A549 (cell line): ENCODE results near the gene CTCF. TPM values are rescaled to one million over a fixed set of nuclear protein-coding genes. Genes with fewer than 3 reads are reported as not detected.

ENCODE experiments used
- ATAC-seq, 2 experiments: fragments of 200-7000 bp in 1 of 2; fragments of >200 bp in 1 of 2; cut with Nextera tagmentation in 1 of 2; cut with Tn5 transposase in 1 of 2; 3 replicates each; pipeline versions ENCODE4 v1.8.0 to v1.9.1; 2018 to 2020; ENCODE audit warnings: mild to moderate bottlenecking in 1 of 2, moderate library complexity in 1 of 2
- CTCF ChIA-PET: fragments of 300-600 bp; sonication (Branson Sonifier 250); formaldehyde crosslinking; extraction: SDS; loops from one replicate; lab custom pipeline; 2021; ENCODE audit warnings: antibody characterized with exemption, inconsistent platforms; lab: Yijun Ruan, JAX
- POLR2A ChIA-PET: fragments of 350-600 bp; formaldehyde crosslinking; extraction: SDS; loops from one replicate; lab custom pipeline; 2021; ENCODE audit warnings: antibody characterized with exemption, inconsistent platforms; lab: Yijun Ruan, JAX
- DNase-seq, 2 experiments: peaks; one replicate each; pipeline versions ENCODE4 v3.0.0 to v3.0.0-alpha.2; 2011 to 2016; ENCODE audit warnings: low read depth in 1 of 2, low spot score in 1 of 2
- FAIRE-seq: peaks from 2 replicates; lab custom pipeline; 2011; peaks lifted over from hg19 to GRCh38; lab: Jason Lieb, UNC
- H3K27ac ChIP-seq, 2 experiments: fragments of >200 bp; sonication (Bioruptor Twin); formaldehyde crosslinking; 3 replicates each; pipeline ENCODE4 v1.5.1; 2016 to 2017
- H3K4me1 ChIP-seq: fragments of >200 bp; sonication (Bioruptor Twin); formaldehyde crosslinking; 3 replicates; pipeline ENCODE4 v1.6.1; 2016
- H3K4me2 ChIP-seq: fragments of >200 bp; sonication (Bioruptor Twin); formaldehyde crosslinking; 3 replicates; pipeline ENCODE4 v1.6.1; 2016
- H3K4me3 ChIP-seq: fragments of >200 bp; sonication (Bioruptor Twin); formaldehyde crosslinking; 3 replicates; pipeline ENCODE4 v1.5.1; 2016
- H3K9me3 ChIP-seq: fragments of >200 bp; sonication (Bioruptor Twin); formaldehyde crosslinking; 3 replicates; pipeline ENCODE4 v1.6.1; 2016
- ATOH8 ChIP-seq: fragments of 250-450 bp; sonication (Bioruptor Pico); IDR thresholded peaks from 2 replicates; pipeline ENCODE4 v1.5.0; 2020; ENCODE audit warnings: low read depth, mild to moderate bottlenecking, moderate library complexity
- BCL3 ChIP-seq: fragments of >200 bp; sonication (Bioruptor Twin); formaldehyde crosslinking; IDR thresholded peaks from 3 replicates; pipeline ENCODE4 v1.6.1; 2016
- CBX8 ChIP-seq: fragments of 200-600 bp; sonication (generic); IDR thresholded peaks from 2 replicates; pipeline ENCODE4 v1.6.1; 2016
- CHD2 ChIP-seq: fragments of 150-350 bp; IDR thresholded peaks from 2 replicates; pipeline ENCODE4 v1.6.1; 2014; ENCODE audit warnings: low read length; ENCODE audit not compliant: partially characterized antibody
- CHD4 ChIP-seq: fragments of 200-600 bp; sonication (generic); IDR thresholded peaks from 2 replicates; pipeline ENCODE4 v1.6.1; 2016; ENCODE audit warnings: antibody characterized with exemption, mild to moderate bottlenecking, borderline replicate concordance
- EHF ChIP-seq: fragments of 250-450 bp; sonication (Bioruptor Pico); IDR thresholded peaks from 2 replicates; pipeline ENCODE4 v1.5.0; 2020; ENCODE audit warnings: mild to moderate bottlenecking
- GATA3 ChIP-seq: IDR thresholded peaks from 2 replicates; pipeline ENCODE4 v1.6.1; 2012; ENCODE audit warnings: borderline replicate concordance
- HOXA7 ChIP-seq: fragments of 250-450 bp; sonication (Bioruptor Pico); IDR thresholded peaks from 2 replicates; pipeline ENCODE4 v1.5.0; 2020; ENCODE audit warnings: mild to moderate bottlenecking, moderate library complexity
- HOXB13 ChIP-seq: fragments of 250-450 bp; sonication (Bioruptor Pico); IDR thresholded peaks from 2 replicates; pipeline ENCODE4 v1.5.0; 2020; ENCODE audit warnings: low read depth, mild to moderate bottlenecking, moderate library complexity
- JUN ChIP-seq, 2 experiments: fragments of >200 bp; sonication (Bioruptor Twin); formaldehyde crosslinking; IDR thresholded peaks; 2 replicates in 1 of 2; 3 replicates in 1 of 2; pipeline ENCODE4 v1.6.1; 2016 to 2017
- JUNB ChIP-seq: fragments of >200 bp; sonication (Bioruptor Twin); formaldehyde crosslinking; IDR thresholded peaks from 2 replicates; pipeline ENCODE4 v1.6.1; 2016
- KDM5A ChIP-seq: fragments of 200-600 bp; sonication (generic); IDR thresholded peaks from 2 replicates; pipeline ENCODE4 v1.6.1; 2016; ENCODE audit warnings: antibody characterized with exemption, mild to moderate bottlenecking
- MAFK ChIP-seq: fragments of 450-650 bp; IDR thresholded peaks from 2 replicates; pipeline ENCODE4 v1.6.1; 2014; ENCODE audit not compliant: partially characterized antibody
- MAX ChIP-seq: IDR thresholded peaks from 2 replicates; pipeline ENCODE4 v1.6.1; 2012
- NPAS2 ChIP-seq: fragments of 250-450 bp; sonication (Bioruptor Pico); IDR thresholded peaks from 2 replicates; pipeline ENCODE4 v1.8.0; 2022; ENCODE audit warnings: mild to moderate bottlenecking, moderate library complexity, borderline replicate concordance
- NR3C1 ChIP-seq: fragments of >200 bp; sonication (Bioruptor Twin); formaldehyde crosslinking; IDR thresholded peaks from 3 replicates; pipeline ENCODE4 v1.6.1; 2017
- PHF8 ChIP-seq: fragments of 200-600 bp; sonication (generic); IDR thresholded peaks from 2 replicates; pipeline ENCODE4 v1.6.1; 2016; ENCODE audit warnings: low read depth, mild to moderate bottlenecking, antibody characterized with exemption, moderate library complexity, borderline replicate concordance
- POLR2A ChIP-seq: IDR thresholded peaks from 2 replicates; pipeline ENCODE4 v1.6.1; 2012; ENCODE audit warnings: mild to moderate bottlenecking, low read length
- POLR2AphosphoS2 ChIP-seq: conservative IDR thresholded peaks from 2 replicates; pipeline ENCODE4 v1.6.1; 2012; ENCODE audit warnings: low read length, improper control_type of control experiment, inconsistent platforms
- RAD21 ChIP-seq, 2 experiments: fragments of >200 bp in 1 of 2; sonication (Bioruptor Twin) in 1 of 2; formaldehyde crosslinking in 1 of 2; IDR thresholded peaks in 1 of 2; conservative IDR thresholded peaks in 1 of 2; 2 replicates in 1 of 2; 3 replicates in 1 of 2; pipeline ENCODE4 v1.6.1; 2012 to 2018; ENCODE audit warnings: inconsistent platforms in 1 of 2
- RARB ChIP-seq: fragments of 250-450 bp; sonication (Bioruptor Pico); IDR thresholded peaks from 2 replicates; pipeline ENCODE4 v1.8.0; 2021; ENCODE audit warnings: mild to moderate bottlenecking, moderate library complexity
- RCOR1 ChIP-seq: fragments of 150-350 bp; IDR thresholded peaks from 2 replicates; pipeline ENCODE4 v1.6.1; 2014; ENCODE audit warnings: antibody characterized with exemption, low read length, low read depth
- RNF2 ChIP-seq: fragments of 200-600 bp; sonication (generic); IDR thresholded peaks from 2 replicates; pipeline ENCODE4 v1.6.1; 2016; ENCODE audit warnings: low read depth, mild to moderate bottlenecking, antibody characterized with exemption, moderate library complexity, borderline replicate concordance
- SMC3 ChIP-seq: fragments of >200 bp; sonication (Bioruptor Twin); formaldehyde crosslinking; IDR thresholded peaks from 3 replicates; pipeline ENCODE4 v1.6.1; 2018; ENCODE audit warnings: inconsistent platforms
- TFCP2L1 ChIP-seq: fragments of 250-450 bp; sonication (Bioruptor Pico); IDR thresholded peaks from 2 replicates; pipeline ENCODE4 v1.5.0; 2021; ENCODE audit warnings: mild to moderate bottlenecking
- ZC3H11A ChIP-seq: fragments of 450-650 bp; IDR thresholded peaks from 2 replicates; pipeline ENCODE4 v1.6.1; 2014; ENCODE audit warnings: antibody characterized with exemption, mild to moderate bottlenecking
- ZFP36 ChIP-seq: fragments of 450-650 bp; IDR thresholded peaks from 2 replicates; pipeline ENCODE4 v1.6.1; 2014; ENCODE audit warnings: borderline replicate concordance; ENCODE audit not compliant: partially characterized antibody
- ZNF302 ChIP-seq: fragments of 250-450 bp; sonication (Bioruptor Pico); IDR thresholded peaks from 2 replicates; pipeline ENCODE4 v1.9.0; 2021; ENCODE audit warnings: inconsistent platforms, mild to moderate bottlenecking, moderate library complexity
- WGBS: methylation state at CpG from one replicate; pipeline ENCODE4 v1.1.6; 2017; ENCODE audit errors: missing lambda C conversion rate; 5-methylcytosine and 5-hydroxymethylcytosine counted together
- polyA plus RNA-seq, 4 experiments: library from polyadenylated mRNA; depleted of rRNA in 3 of 4; stranded (reverse); fragments of >200 nt; fragmentation: RNase III in 1 of 4; extraction: RNeasy Plus Mini Kit Qiagen cat#74134 plus additional on column Dnase treatment in 1 of 4; gene quantifications; 2 replicates in 3 of 4; 3 replicates in 1 of 4; pipeline ENCODE4 v1.2.3, GENCODE V29; 2011 to 2017
- TF ChIP-seq, protein P1 (sequence below): IDR thresholded peaks from 2 replicates; pipeline ENCODE4 v1.6.1; 2012
- TF ChIP-seq, protein P2 (sequence below): IDR thresholded peaks from 2 replicates; pipeline ENCODE4 v1.6.1; 2012; ENCODE audit warnings: low read depth, borderline replicate concordance
- TF ChIP-seq, protein P3 (sequence below): fragments of >200 bp; sonication (Bioruptor Twin); formaldehyde crosslinking; IDR thresholded peaks from 2 replicates; pipeline ENCODE4 v1.6.1; 2016

Gene CTCF
- polyA plus RNA-seq, 2 of the 4 experiments (the other 2 are of a cell fraction): 42.5 to 58.4 TPM

- Histone ChIP-seq H3K27ac (peak within 1 kb of the TSS; percentile 81 to 93), H3K4me1 (peaks cover 57% of the 10 kb centered on the region), H3K9me3 (no peaks in the 10 kb centered on the region), H3K4me2 (peak within 1 kb of the TSS; percentile 89), H3K4me3 (peak within 1 kb of the TSS; percentile 73)
- CTCF ChIA-PET: interaction anchor here (0.8 to 10.9 kb wide), 5 partner anchors 9 to 139 kb away, joined by 5 to 120 read pairs (median 8); partner anchors contain the start of genes ATP6V0D1 and CTCF
- WGBS: 64% methylated on average over 13 of the region's 45 CpGs
- POLR2A ChIA-PET: interaction anchor here (0.5 to 1.0 kb wide), 3 partner anchors 48 to 343 kb away, joined by 3 to 5 read pairs (median 3); partner anchors contain the start of gene ATP6V0D1
- ATAC-seq (peak; percentile 54 to 61), FAIRE-seq (no peak), DNase-seq (peak; percentile 42 to 80)
- no peak for TF ChIP-seq HOXB13 (CRISPR knock-in tag)
- no peak for TF ChIP-seq RCOR1
- no peak for TF ChIP-seq ZFP36
- no peak for TF ChIP-seq TFCP2L1 (CRISPR knock-in tag)
- no peak for TF ChIP-seq NPAS2
- no peak for TF ChIP-seq EHF (CRISPR knock-in tag)
These were observed 34.0 kb upstream of the CTCF start, which contains the start of gene RIPOR1 for GRCh38 chr16:67528222-67528869. Gene RIPOR1 (plus strand): TSS chr16:67528829. CDS start chr16:67538447, 9,618 bp downstream.

DNA sequence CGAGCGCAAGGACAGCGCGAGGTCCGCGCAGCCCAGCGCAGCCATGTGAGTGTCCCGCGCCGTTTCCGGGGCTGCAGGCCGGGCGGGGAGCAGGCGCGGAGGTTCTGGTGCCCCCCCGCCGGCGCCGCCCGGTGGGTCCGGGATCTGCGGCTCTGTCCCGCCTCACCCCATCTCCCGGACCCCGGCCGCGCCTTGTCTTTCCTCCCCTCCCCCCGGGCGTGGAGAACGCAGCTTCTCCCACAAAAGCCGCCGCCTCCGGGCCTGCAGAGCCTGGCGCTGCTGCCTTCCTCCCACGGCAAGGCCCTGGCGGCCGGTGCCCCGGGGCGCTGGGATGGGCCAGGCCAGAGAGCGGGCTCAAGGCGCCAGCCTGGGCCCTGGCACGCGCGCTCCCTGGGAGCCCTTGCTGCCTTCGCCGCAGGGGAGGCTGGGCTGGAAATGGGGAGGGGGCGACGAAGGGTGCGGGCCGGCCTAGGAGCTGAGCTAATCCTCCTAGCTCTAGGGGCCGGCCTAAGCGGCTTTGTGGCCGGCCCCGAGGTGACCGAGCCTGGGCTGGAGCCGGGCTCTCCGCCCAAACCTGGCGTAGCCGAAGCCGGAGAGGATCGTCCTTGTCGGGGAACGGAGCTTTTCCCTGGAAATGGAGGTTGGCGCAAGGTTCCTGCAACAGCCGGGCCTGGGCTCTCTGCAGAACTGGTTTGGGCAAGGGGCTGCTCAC, 33.3 kb upstream of the CTCF start:
- FAIRE-seq (no peak), ATAC-seq (peak; percentile 65 to 68), DNase-seq (peak; percentile 49 to 57)
- ChIA-PET CTCF (interaction anchor here (0.8 to 22.1 kb wide), 9 partner anchors 6 to 139 kb away, joined by 4 to 301 read pairs (median 7); partner anchors contain the start of genes ATP6V0D1, CARMIL2 and CTCF), POLR2A (interaction anchor here (0.5 to 1.2 kb wide), 6 partner anchors 8 to 342 kb away, joined by 3 to 5 read pairs (median 4); partner anchors contain the start of genes ACD and ATP6V0D1)
- H3K9me3 ChIP-seq: no peaks in the 10 kb centered on the region
- peak overlapping the region; percentile 73 for H3K4me3 ChIP-seq
- peaks cover 56% of the 10 kb centered on the region for H3K4me1 ChIP-seq
- peak overlapping the region; percentile 81 to 93 for H3K27ac ChIP-seq
- WGBS: 0% methylated on average over 5 of the region's 65 CpGs
- peak overlapping the region; percentile 89 for H3K4me2 ChIP-seq
- TF ChIP-seq JUN (IDR thresholded peaks at IDR 0.05) (peak in 1 of 2 experiments; percentile 63; a peak in 2 of 5 replicates), CBX8 (no peak), PHF8 (peak; percentile 65), GATA3 (no peak), ZNF302 (CRISPR knock-in tag) (no peak), JUNB (no peak), HOXA7 (CRISPR knock-in tag) (no peak), RNF2 (0 out of 2 replicates have a peak, but pooled peaks have one; percentile 54), CHD4 (no peak), NR3C1 (no peak), SMC3 (no peak), RAD21 (conservative IDR thresholded peaks at IDR 0.05 in 1 of 2, IDR thresholded peaks at IDR 0.05 in 1 of 2) (no peak), POLR2AphosphoS2 (no peak), MAFK (no peak), KDM5A (no peak), BCL3 (no peak; the same call in 2 of the 3 replicates), POLR2A (peak; percentile 66), HOXB13 (CRISPR knock-in tag) (no peak), ZC3H11A (no peak), MAX (peak; percentile 26; the same call in 1 of the 2 replicates), ATOH8 (CRISPR knock-in tag) (no peak), CHD2 (no peak), RARB (no peak)
- TF ChIP-seq, protein P1, sequence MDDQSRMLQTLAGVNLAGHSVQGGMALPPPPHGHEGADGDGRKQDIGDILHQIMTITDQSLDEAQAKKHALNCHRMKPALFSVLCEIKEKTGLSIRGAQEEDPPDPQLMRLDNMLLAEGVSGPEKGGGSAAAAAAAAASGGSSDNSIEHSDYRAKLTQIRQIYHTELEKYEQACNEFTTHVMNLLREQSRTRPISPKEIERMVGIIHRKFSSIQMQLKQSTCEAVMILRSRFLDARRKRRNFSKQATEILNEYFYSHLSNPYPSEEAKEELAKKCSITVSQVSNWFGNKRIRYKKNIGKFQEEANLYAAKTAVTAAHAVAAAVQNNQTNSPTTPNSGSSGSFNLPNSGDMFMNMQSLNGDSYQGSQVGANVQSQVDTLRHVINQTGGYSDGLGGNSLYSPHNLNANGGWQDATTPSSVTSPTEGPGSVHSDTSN: no peak
- TF ChIP-seq, protein P2, sequence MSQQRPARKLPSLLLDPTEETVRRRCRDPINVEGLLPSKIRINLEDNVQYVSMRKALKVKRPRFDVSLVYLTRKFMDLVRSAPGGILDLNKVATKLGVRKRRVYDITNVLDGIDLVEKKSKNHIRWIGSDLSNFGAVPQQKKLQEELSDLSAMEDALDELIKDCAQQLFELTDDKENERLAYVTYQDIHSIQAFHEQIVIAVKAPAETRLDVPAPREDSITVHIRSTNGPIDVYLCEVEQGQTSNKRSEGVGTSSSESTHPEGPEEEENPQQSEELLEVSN: 0 out of 2 replicates have a peak, but pooled peaks have one; percentile 43
- TF ChIP-seq, protein P3, sequence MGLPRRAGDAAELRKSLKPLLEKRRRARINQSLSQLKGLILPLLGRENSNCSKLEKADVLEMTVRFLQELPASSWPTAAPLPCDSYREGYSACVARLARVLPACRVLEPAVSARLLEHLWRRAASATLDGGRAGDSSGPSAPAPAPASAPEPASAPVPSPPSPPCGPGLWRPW: no peak
